ENCODE data around the gene THSD7A.

Gene THSD7A

DNA sequence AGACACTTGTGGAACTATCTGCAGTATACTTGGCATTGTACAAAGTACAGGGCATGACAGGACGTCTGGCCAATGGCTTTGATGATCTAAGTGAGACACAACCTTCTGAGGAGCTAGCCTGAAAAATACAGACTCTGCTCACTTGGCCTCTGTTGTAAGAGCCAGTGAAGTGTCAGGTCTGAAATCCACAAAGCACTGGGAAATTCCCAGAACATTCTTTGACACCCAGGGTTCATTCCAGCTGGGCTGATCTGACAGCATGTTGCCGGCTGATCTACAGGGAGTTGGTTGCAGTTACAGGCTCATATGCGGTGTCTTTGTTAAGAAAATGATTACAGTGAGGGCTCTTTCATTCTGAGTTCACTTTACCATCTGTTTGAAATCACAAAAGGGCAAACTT lies 503.7 kb downstream of the THSD7A start:
- Mint-ChIP-seq H3K27ac (no peak overlapping the region), H3K4me3 (no peak overlapping the region), H3K4me1 (peaks cover 4% of the 10 kb centered on the region), H3K36me3 (no peaks in the 10 kb centered on the region), H3K9me3 (no peaks in the 10 kb centered on the region), H3K27me3 (peaks cover 1% of the 10 kb centered on the region)
- ATAC-seq (ENCODE audit: low read depth) (no peak), DNase-seq (ENCODE audit: low spot score in 2 of 2) (no peak)

DNA sequence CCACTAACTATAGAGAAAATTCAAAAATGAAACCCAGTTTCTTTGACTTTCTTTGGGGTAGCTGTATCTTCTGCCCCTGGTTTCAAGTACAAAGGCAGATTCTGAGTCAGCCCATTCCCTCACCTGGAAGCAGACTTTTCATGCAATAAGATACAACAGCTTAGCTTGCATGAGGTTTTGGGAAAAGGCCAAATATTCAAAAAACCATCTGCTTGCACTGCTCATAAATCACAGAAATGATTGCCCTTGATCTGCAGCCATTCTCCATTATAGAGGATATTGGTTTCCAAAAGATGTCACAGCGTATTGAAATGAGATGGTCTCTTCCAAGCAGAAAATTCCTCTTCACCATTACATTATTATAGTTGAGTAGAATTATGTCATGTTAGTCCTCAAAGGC lies 504.4 kb downstream of the THSD7A start:
- no peaks in the 10 kb centered on the region for H3K36me3 Mint-ChIP-seq
- H3K27me3 Mint-ChIP-seq = peaks cover 1% of the 10 kb centered on the region
- ATAC-seq (ENCODE audit: low read depth) (no peak), DNase-seq (ENCODE audit: low spot score in 2 of 2) (no peak)
- peaks cover 4% of the 10 kb centered on the region for H3K4me1 Mint-ChIP-seq
- H3K9me3 Mint-ChIP-seq = no peaks in the 10 kb centered on the region
- H3K4me3 Mint-ChIP-seq = no peak overlapping the region
- no peak overlapping the region for H3K27ac Mint-ChIP-seq
